ENCODE results near the gene RRAS2.

DNA sequence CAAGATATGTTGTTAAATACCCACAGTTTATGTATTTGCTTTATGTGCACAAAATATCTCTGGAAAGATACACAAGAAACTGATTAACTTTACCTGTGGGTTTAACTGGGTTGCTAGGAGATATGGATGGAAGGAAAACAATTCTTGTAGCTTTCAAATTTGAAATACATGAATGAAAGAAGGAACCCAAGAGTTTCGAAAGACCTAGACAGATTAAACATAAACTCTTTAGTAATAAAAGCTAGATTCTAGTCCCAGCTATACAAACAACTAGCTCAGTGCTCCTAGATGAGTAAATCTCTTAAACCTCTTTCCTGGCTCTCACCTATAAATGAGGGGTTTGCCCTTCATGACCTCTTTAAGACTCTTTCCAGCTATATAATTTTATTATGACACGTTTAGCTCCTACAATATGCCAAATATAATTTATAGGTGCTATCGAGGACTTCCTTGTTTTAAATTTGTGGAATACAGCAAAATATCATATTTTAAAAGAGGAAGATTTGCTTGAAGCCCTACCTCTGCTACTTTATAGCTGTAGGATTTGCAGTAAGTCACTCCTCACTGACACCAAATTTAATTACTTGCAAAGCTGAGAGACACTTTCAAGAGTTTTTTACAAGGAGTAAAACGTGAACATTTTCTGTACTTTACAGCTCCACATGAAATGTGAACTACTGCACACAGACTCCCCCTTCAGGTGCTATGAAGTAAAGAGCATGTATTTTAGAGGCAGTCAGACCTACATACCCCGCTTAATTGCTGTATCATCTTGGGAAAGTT lies 50.7 kb downstream of the RRAS2 start:
- TF ChIP-seq EZH2 (optimal IDR thresholded peaks at IDR 0.05; ENCODE audit: low read depth, low read length) = no peak
- TF ChIP-seq EZH2phosphoT487 (IDR thresholded peaks at IDR 0.05; ENCODE audit: low read length) = no peak
- TF ChIP-seq, protein P1, sequence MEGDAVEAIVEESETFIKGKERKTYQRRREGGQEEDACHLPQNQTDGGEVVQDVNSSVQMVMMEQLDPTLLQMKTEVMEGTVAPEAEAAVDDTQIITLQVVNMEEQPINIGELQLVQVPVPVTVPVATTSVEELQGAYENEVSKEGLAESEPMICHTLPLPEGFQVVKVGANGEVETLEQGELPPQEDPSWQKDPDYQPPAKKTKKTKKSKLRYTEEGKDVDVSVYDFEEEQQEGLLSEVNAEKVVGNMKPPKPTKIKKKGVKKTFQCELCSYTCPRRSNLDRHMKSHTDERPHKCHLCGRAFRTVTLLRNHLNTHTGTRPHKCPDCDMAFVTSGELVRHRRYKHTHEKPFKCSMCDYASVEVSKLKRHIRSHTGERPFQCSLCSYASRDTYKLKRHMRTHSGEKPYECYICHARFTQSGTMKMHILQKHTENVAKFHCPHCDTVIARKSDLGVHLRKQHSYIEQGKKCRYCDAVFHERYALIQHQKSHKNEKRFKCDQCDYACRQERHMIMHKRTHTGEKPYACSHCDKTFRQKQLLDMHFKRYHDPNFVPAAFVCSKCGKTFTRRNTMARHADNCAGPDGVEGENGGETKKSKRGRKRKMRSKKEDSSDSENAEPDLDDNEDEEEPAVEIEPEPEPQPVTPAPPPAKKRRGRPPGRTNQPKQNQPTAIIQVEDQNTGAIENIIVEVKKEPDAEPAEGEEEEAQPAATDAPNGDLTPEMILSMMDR (IDR thresholded peaks at IDR 0.05; ENCODE audit: low read length) = peak; percentile 73
